ENCODE measurements around the gene GBA2.
A peak's percentile ranks its signal among the peaks of the same experiment; 100 is the strongest.

Gene GBA2

GRCh38 chr9:35713578-35713977 is 35.5 kb downstream of the GBA2 start:
- DNase-seq = no peak

GRCh38 chr9:35712762-35713400 is 36.1 kb downstream of the GBA2 start:
- no peak for DNase-seq

GRCh38 chr9:35711501-35712428 is 37.3 kb downstream of the GBA2 start:
- DNase-seq = no peak

GRCh38 chr9:35710818-35711500 is 38.1 kb downstream of the GBA2 start:
- DNase-seq = no peak

GRCh38 chr9:35708146-35708545 is 40.9 kb downstream of the GBA2 start:
- no peak for DNase-seq

GRCh38 chr9:35706951-35707350 is 42.1 kb downstream of the GBA2 start:
- DNase-seq = no peak

- no peak for DNase-seq
Observed at GRCh38 chr9:35705836-35706430, 43.1 kb downstream of the GBA2 start.

GRCh38 chr9:35705372-35705771 is 43.7 kb downstream of the GBA2 start:
- no peak for DNase-seq

- DNase-seq = no peak
Observed at GRCh38 chr9:35703906-35704672, 44.9 kb downstream of the GBA2 start.

GRCh38 chr9:35702696-35703095 is 46.3 kb downstream of the GBA2 start:
- no peak for DNase-seq

- DNase-seq = no peak
Observed at GRCh38 chr9:35700942-35701341, 48.1 kb downstream of the GBA2 start.

GRCh38 chr9:35700031-35700430 is 49.0 kb downstream of the GBA2 start:
- no peak for DNase-seq

- no peak for DNase-seq
Observed at GRCh38 chr9:35698231-35698630, 50.8 kb downstream of the GBA2 start.

GRCh38 chr9:35697486-35697885 is 51.5 kb downstream of the GBA2 start:
- no peak for DNase-seq

- peak; percentile 39 for DNase-seq
Observed at GRCh38 chr9:35696520-35697215, 52.4 kb downstream of the GBA2 start.

GRCh38 chr9:35695943-35696401 is 53.1 kb downstream of the GBA2 start:
- no peak for DNase-seq

GRCh38 chr9:35691757-35692301 is 57.2 kb downstream of the GBA2 start:
- no peak for DNase-seq

GRCh38 chr9:35691334-35691650 is 57.7 kb downstream of the GBA2 start:
- DNase-seq = no peak

GRCh38 chr9:35690614-35691333 is 58.3 kb downstream of the GBA2 start:
- peak; percentile 9 for DNase-seq

GRCh38 chr9:35690294-35690613 is 58.8 kb downstream of the GBA2 start:
- no peak for DNase-seq
